Right ventricle myocardium inferior (tissue), 1 donor: Measurements from ENCODE around the gene KDM7A. TPM values are rescaled to one million over a fixed set of nuclear protein-coding genes. Genes with fewer than 3 reads are reported as not detected.
"Not testable (repeated sequence)": the region's sequence is repeated elsewhere in the genome, so short reads cannot be mapped to it uniquely, and the experiment has no call there.

Experiments
- ATAC-seq: fragments of 200-7000 bp; cut with Tn5 transposase; one replicate; pipeline ENCODE4 v1.9.1; 2020; ENCODE audit warnings: mild to moderate bottlenecking, moderate library complexity
- DNase-seq: peaks from one replicate; pipeline ENCODE4 v3.0.0; 2021; ENCODE audit errors: missing footprints
- intact Hi-C: fragments of 100-400 bp; cut with DNase I; formaldehyde crosslinking; loops from one replicate; pipeline ENCODE4 v1.11.0; 2022
- total RNA-seq: library from RNA; stranded (reverse); fragmentation: NEBNext Ultra II Directional; extraction: Animal tissue kit (Norgen Biotek cat#: 25700); gene quantifications from one replicate; pipeline ENCODE4 v1.2.1, GENCODE V29; 2021
- donor health status: DM: no; HTN: yes; CAD: no; lungs with severe emphysema.

Gene KDM7A
- total RNA-seq, 1 donor from 2014 or later: 8.1 TPM

DNA sequence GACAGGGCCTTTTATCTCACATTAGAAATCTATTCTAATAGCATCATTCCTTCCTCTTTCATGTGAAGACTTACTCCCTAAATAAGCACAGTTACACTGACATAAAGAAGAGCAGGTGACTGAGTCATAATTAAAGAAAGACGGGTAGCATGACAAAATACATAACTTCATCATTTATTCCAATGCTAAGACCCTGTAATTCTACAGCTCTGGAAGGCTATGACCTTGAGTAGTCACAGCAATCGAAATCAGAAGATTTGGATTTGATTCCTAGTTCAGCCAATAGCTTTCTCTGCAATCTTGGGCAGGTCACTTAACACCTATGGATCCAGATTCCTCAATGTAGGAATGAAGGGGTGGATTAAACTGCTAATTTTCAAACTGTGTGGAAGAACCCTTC lies 42.7 kb downstream of the KDM7A start:
- no peak for ATAC-seq
- DNase-seq: no peak
- intact Hi-C loops: no loop called here

DNA sequence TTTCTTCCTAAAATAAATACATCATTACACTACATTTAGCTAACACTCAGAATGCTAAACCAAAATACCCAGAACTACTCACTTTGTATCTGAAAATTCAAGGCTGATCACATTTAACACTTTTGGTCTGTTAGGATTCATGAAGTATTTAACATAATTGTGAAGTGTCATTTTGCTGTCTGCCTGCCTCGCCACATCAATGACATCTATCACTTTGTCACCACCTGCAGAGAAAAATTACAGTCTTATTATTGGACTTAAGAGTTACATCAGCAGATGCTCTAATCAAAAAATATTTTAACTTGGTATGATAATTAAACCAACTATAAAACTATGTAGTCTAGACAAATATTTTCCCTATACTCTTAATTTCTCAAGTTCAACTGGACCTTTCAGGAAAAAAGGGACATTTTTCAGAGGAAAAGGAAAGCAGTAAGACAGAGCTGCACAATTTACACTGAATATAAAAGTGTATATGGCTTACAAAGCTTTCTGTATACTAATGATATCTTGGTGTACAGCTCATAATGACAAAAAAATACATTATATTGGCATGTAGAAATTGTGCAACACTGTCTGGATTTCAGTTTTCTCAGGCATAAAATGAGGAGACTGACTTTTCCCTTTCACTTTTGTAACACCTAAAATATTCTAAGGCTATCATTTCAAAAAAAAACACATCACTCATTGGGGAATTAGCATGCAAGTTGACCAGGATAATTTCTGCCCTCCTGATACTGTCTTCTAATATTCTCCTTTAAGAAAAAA lies 49.2 kb downstream of the KDM7A start:
- DNase-seq (no peak), ATAC-seq (no peak)
- intact Hi-C loops: no loop called here

DNA sequence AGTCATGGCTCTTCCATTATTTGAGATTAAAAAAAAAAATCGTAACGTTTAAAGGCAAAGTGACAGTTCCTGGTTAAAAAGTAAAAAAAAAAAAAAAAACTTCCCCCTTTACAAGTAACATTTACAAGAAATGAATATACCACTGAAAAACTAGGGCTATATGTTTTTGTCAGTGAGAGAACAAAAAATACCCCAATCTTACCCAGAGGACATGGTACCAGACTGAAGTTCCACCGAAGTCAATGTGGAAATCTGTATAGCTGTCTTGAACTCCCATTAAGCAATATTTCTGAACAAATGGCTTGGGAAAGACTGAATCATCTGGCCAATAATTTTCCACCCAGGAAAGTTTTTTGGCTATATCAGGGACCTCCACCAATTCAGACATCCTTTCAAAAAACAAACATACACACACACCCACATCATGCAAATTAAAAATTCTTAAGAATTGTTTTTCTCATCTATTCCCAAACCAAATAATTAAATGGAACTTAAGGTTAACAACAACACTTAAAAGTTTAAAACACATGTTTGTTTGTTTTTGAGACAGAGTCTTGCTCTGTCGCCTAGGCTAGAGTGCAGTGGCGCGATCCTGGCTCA lies 50.2 kb downstream of the KDM7A start:
- DNase-seq: no peak
- no peak for ATAC-seq
- intact Hi-C loops: no loop called here

DNA sequence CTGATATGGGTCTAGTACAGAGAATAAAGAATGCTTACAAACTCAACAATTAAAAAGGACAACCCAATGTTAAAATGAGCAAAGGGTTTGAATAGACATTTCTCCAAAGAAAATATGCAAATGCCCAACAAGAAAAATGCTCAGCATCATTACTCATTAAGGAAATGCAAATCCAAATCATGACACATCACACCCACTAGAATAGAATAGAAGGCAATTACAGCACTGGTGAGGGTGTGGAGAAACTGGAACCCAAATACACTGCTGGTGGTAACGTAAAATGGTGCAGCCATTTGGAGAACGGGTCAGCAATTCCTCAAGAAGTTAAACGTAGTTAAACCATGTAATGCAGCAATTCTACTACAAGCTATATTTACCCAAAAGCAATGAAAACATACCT lies 53.8 kb downstream of the KDM7A start:
- DNase-seq (no peak), ATAC-seq (no peak)
- intact Hi-C loops: no loop called here

DNA sequence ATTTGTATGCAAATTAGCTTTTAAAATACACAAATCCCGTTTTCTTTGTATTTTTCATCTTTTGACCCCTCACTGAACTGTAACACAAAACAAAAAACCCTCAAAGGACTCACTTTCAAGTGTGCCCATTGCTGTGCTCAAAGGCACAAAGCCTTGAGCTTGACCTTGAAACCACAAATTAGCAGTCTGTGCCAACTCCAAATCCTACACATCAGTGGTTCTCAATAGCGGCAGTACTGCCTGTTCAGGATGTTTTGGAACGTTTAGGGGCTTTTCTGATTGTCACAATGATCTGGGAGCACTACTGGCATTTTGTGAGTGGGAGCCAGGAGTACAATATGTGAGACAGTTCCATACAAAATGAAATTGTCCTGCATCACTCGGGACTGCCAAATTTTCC lies 55.5 kb downstream of the KDM7A start:
- intact Hi-C loops: no loop called here
- DNase-seq: no peak
- no peak for ATAC-seq

DNA sequence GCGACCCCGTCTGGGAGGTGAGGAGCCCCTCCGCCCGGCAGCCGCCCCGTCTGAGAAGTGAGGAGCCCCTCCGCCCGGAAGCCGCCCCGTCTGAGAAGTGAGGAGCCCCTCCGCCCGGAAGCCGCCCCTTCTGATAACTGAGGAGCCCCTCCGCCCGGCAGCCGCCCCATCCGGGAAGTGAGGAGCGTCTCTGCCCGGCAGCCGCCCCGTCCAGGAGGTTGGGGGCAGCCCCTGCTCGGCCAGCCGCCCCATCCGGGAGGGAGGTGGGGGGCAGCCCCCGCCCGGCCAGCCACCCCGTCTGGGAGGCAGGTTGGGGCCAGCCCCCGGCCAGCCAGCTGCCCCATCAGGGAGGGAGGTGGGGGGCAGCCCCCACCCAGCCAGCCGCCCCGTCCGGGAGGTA lies 62.0 kb downstream of the KDM7A start:
- ATAC-seq, intact Hi-C loops: not testable (repeated sequence)
- peak; percentile 37 for DNase-seq

DNA sequence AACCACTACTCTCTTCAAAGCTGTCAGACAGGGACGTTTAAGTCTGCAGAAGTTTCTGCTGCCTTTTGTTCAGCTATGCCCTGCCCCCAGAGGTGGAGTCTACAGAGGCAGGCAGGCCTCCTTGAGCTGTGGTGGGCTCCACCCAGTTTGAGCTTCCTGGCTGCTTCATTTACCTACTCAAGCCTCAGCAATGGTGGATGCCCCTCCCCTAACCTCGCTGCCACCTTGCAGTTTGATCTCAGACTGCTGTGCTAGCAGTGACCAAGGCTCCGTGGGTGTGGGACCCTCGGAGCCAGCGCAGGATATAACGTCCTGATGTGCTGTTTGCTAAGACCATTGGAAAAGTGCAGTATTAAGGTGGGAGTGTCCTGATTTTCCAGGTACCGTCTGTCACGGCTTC lies 68.0 kb downstream of the KDM7A start:
- intact Hi-C loops, ATAC-seq, DNase-seq: not testable (repeated sequence)

DNA sequence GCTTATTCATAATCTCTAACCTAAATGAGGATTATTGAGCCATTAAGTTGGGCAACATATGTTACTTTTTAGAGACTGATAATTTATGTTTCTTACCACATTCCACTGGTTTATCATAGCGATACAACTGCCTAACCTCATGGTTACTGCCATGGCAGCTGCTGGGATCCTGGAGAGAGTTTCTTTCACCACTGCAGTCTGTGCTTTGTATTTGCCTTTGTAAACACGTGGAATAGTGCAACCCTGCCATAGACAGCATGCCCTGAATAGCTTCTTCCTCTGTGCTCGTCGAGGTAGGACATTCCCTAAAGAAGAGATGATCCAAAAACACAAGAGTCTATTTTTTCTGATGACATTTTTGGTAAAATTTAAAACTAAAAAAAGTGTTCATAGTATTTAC lies 80.3 kb downstream of the KDM7A start:
- no peak for DNase-seq
- intact Hi-C loops: no loop called here
- no peak for ATAC-seq

DNA sequence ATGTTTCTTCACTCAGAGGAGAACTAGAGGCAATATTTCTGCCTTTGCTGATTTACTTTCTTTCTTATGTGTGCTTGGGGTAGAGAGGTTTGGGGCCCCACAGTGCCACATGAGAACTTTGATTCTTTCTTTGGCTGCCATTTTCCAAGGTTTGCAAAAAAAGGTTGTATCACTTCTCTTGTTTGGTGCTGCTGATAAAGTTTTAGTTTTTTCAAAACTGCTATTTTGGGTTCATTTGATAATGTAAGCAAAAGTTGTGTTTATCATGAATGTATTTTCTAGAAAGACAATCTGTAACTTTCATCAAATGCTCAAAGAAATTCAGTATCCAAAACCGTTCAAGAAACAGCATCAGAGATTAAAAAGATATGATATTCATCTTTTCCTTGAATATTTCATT lies 83.4 kb downstream of the KDM7A start:
- intact Hi-C loops: no loop called here
- DNase-seq (no peak), ATAC-seq (no peak)

DNA sequence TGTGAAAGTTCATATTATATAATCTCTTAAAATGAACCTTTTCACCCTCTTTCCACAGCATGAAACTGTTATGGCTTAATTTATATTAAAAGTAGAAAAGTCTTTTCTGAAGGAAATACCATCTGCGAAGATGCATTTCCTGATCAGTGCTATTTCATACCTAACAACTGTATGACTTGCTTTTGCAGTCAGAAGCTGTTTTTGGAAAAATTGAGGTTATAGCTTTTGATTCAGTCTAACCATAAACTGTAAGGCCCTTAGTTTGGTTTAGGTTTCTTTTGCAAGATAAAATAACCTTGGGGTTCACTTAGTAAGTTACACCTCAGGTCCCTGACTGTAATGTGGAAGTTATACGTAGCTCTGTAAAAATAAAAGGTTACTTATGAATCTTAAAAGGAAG lies 91.3 kb downstream of the KDM7A start:
- ATAC-seq (no peak), DNase-seq (no peak)
- intact Hi-C loops: no loop called here

DNA sequence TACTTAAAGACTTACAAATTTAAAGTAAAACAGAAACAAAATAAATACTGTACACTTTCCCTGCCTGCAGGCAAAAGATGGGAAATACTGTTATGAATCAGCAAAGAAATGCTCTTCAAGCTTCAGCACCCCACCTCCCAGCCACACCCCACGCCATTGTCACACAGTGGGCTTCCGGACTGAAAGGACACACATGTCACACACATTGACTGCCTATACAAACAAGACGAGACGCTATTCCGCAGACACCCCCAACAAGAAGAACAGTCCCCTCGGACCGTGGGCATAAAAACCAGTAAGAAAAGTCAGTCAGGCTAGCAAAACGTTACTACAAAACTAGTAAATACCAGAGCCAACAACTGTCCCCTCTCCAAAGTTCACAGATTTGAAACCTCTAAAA lies 91.8 kb downstream of the KDM7A start:
- intact Hi-C loops: no loop called here
- DNase-seq: no peak
- ATAC-seq: no peak

DNA sequence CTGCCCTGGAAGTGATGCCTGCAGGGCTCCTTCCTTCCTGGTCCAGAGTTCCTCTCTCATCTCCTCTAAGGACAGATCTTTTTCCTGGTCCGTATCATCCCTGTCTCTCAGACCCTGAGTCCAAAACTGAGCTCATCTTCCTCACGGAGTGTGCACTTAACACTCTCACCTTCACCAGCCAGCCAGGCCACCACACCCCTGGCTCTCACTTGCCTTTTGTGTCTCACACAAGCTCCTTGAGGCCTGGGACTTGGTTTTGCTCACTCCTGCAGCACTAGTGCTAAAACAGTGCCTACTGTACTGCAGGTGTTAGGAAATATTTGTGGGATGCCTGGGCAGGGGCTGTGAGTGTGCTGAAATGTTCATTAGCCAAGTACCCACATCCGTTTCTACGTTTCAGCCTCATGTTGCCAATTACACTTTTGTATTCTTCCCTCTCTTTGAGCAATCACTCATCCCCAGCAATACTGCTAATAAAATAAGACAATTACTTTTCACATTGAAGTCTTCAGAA lies 92.6 kb downstream of the KDM7A start:
- DNase-seq (no peak), ATAC-seq (no peak)
- intact Hi-C loops: no loop called here

DNA sequence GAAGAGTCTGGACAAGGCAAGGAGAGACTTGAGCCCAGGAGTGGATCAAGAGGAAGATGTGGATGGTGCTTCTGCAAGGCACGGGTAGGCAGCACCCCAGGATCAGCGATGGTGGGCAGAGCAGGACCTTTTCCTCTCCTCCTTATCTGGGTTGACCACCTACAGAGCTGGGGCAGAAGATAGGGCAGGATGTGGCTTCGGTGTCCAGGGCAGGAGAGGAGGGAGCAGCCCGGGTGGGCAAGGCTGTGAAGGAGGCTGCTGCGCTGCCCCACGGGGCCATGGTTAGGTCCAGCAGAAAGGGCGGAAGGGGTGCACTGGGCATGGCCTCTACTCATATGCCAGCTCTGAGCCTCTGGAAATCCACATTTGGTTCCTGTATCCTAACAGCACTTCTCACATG lies 94.0 kb downstream of the KDM7A start:
- ATAC-seq (no peak), DNase-seq (no peak)
- intact Hi-C loops: no loop called here

DNA sequence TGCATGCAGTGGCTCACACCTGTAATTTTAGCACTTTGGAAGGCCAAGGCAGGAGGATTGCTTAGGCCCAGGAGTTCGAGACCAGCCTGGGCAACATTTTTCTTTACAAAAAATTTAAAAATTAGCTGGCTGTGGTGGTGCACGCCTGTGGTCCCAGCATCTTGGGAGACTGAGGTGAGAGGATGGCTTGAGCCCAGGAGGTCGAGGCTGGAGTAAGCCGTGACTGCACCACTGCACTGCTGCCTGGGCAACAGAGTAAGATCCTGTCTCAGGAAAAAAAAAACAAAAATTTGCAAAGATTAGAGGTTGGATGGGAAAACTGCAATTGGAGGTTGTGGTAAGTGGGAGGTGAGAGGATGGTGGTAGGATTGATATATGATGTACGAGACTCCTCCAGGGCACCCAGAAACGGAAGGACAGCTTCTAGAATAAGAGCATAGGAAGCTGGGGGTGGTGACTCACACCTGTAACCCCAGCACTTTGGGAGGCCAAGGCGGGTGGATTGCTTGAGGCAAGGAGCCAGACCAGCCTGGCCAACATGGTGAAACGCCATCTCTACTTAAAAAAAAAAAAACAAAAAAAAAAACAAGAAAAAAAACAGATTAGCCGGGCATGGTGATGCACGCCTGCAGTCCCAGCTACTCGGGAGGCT lies 94.9 kb downstream of the KDM7A start:
- intact Hi-C loops: no loop called here

DNA sequence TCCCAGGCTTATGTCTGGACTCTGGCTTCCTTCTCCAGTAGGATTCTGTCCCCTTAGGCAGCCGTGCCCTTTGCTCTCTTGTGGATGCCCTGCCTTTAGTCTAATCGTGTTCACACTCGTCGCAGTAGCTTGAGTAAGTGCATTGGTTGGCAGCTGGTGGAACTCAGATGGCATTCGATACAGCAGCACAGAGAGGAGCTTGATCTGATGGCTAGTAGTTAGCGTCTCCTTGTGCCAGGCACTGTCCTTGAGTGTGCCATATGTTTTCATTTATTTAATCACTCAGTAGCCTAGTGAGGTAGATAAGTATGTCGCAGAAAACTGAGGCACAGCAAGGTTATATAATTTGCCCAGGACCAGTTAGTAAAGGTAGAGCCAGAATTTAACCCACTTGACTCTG lies 95.9 kb downstream of the KDM7A start:
- intact Hi-C loops: no loop called here
- no peak for ATAC-seq
- no peak for DNase-seq

More for the DNA sequence above, 94.9 kb downstream of the KDM7A start:
- DNase-seq (no peak), ATAC-seq (no peak)

DNA sequence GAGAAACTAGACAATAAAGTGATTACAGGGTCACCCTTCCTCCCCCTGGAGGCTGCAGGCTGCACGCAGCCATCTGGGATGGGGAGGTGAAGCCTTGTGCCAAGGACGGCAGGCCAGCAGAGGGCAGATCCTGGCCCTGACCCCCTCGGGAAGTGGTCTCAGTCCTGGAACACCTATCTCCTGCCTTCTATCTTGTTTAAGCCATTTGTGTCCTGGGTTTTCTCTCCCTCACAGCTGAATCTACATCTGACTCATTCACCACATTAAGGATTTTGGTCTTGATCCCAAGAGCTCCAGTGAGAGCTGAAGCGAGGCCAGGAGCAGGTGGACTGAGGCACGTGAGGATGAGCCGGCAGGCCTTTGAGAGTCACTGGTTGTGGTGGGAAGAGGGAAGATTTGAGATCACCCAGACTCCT lies 97.7 kb downstream of the KDM7A start:
- ATAC-seq (no peak), DNase-seq (no peak)
- intact Hi-C loops: no loop called here

DNA sequence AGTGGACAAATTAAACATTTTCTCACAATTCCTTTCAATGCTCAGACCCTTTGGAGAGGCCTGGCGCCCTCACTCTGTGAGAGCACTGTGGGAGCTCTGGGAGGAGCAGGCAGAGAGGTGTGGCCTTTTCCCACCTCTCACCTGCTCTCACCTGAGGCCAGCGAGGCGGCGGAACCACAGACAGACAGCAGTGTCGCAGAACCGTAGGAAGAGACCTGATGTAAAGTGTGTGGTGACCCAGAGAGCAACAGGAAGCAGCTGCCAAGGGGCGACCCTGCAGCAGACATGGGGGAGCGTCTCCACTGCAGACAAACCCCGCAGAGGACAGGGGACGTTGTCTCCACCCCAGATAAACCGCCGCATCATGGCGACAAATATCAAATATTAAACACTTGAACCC lies 98.4 kb downstream of the KDM7A start:
- DNase-seq (no peak), ATAC-seq (no peak)
- intact Hi-C loops: no loop called here

DNA sequence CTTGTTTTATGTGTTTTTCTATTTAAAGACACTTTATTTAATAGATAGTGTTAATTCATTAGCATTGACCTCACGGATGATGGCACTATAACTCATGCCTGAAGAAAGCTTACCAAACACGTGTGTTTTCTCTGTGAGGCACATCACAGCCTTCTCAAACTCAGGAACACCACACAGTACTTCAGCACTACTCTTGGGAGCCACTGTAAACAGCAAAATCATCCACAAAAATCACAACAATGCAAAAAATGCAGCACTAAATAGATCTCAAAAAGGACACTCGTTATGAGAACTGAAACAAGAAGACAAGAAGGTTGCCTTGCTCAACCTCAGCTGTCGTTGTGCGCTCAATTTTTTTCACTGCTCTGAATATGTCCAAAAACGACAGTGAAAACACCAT lies 102.0 kb downstream of the KDM7A start:
- ATAC-seq (no peak), DNase-seq (no peak)
- intact Hi-C loops: no loop called here

DNA sequence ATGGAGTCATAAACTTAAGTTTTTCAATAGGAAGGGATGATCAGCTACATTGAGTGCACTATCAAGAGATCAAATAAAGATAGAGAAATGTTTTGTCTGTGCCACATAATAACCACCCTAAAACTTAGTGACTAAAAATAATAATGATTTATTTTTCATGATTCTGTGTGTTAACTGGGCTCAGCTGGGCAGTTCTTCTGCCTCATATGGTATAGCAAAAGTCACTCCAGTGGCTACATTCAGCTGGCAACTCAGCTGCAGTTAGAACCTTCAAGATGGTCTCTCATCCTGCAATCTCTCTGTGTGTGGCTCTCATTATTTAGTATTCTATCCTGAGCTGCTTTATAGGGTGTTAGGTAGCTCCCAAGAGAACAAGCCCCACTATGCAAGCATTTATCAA lies 106.2 kb downstream of the KDM7A start:
- ATAC-seq (no peak), DNase-seq (no peak)
- intact Hi-C loops: no loop called here

DNA sequence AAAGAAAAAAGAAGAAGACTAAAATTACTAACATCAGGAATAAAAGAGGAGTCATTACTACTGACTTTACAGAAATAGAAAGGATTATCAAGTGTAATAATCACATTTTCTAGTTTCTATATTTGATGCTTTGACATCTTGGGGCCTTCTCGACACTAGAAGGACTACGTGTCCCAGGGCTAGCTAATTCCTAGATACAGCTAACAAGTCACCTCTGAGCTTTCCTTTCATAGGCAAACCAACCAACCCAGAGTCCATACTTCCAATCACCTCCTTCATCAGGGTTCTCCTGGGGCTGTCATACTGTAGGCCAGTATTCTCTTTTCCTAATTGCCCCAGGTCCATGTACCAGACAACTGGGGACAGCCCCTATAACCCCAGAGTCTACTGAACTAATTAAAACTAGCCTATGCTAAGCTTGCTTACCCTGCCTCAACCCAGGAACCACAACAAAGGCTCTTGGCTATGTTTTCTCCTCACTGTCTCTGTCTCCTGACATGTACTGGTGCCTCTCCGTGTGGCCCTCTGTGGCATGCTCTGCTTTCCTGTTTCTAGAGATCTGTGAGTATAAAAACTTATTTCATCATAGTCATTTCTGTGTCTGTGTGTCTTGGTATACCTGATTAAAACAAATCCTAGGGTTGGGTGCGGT lies 107.4 kb downstream of the KDM7A start:
- intact Hi-C loops: no loop called here
- ATAC-seq (no peak), DNase-seq (no peak)
